ENCODE data around the gene WDR86. TPM values are rescaled to one million over a fixed set of nuclear protein-coding genes. Genes with fewer than 3 reads are reported as not detected.

Gene WDR86
- total RNA-seq, 1 donor from 2014 or later, result 57.0 TPM

GRCh38 chr7:151455690-151456089, 45.9 kb upstream of the WDR86 start:
- no peaks in the 10 kb centered on the region for H3K9me3 Mint-ChIP-seq (ENCODE audit: unreplicated experiment)
- H3K4me1 Mint-ChIP-seq (ENCODE audit: unreplicated experiment), result peaks cover 24% of the 10 kb centered on the region
- no peak overlapping the region for H3K4me3 Mint-ChIP-seq (ENCODE audit: unreplicated experiment)
- no peak for TF ChIP-seq CTCF (IDR thresholded peaks at IDR 0.05; ENCODE audit: unreplicated experiment)
- no peak overlapping the region for H3K27ac Mint-ChIP-seq (ENCODE audit: unreplicated experiment)
- no peak for DNase-seq (ENCODE audit: low spot score)
- peaks cover 4% of the 10 kb centered on the region for H3K36me3 Mint-ChIP-seq (ENCODE audit: low read depth, unreplicated experiment)
- peaks cover 3% of the 10 kb centered on the region for H3K27me3 Mint-ChIP-seq (ENCODE audit: unreplicated experiment)

GRCh38 chr7:151454932-151455530, 45.2 kb upstream of the WDR86 start:
- Mint-ChIP-seq H3K27me3 (ENCODE audit: unreplicated experiment) (peaks cover 3% of the 10 kb centered on the region), H3K4me3 (ENCODE audit: unreplicated experiment) (no peak overlapping the region), H3K27ac (ENCODE audit: unreplicated experiment) (no peak overlapping the region), H3K4me1 (ENCODE audit: unreplicated experiment) (peaks cover 24% of the 10 kb centered on the region), H3K36me3 (ENCODE audit: low read depth, unreplicated experiment) (peaks cover 4% of the 10 kb centered on the region), H3K9me3 (ENCODE audit: unreplicated experiment) (no peaks in the 10 kb centered on the region)
- DNase-seq (ENCODE audit: low spot score), result no peak
- no peak for TF ChIP-seq CTCF (IDR thresholded peaks at IDR 0.05; ENCODE audit: unreplicated experiment)

- no peaks in the 10 kb centered on the region for H3K9me3 Mint-ChIP-seq (ENCODE audit: unreplicated experiment)
- H3K27ac Mint-ChIP-seq (ENCODE audit: unreplicated experiment), result no peak overlapping the region
- TF ChIP-seq CTCF (IDR thresholded peaks at IDR 0.05; ENCODE audit: unreplicated experiment), result no peak
- peaks cover 4% of the 10 kb centered on the region for H3K36me3 Mint-ChIP-seq (ENCODE audit: low read depth, unreplicated experiment)
- H3K4me1 Mint-ChIP-seq (ENCODE audit: unreplicated experiment), result peaks cover 27% of the 10 kb centered on the region
- no peak for DNase-seq (ENCODE audit: low spot score)
- no peak overlapping the region for H3K4me3 Mint-ChIP-seq (ENCODE audit: unreplicated experiment)
- H3K27me3 Mint-ChIP-seq (ENCODE audit: unreplicated experiment), result peaks cover 3% of the 10 kb centered on the region
Observed at GRCh38 chr7:151454305-151454704, 44.5 kb upstream of the WDR86 start.

GRCh38 chr7:151453326-151453791, 43.5 kb upstream of the WDR86 start:
- no peak for DNase-seq (ENCODE audit: low spot score)
- Mint-ChIP-seq H3K4me3 (ENCODE audit: unreplicated experiment) (no peak overlapping the region), H3K36me3 (ENCODE audit: low read depth, unreplicated experiment) (peaks cover 4% of the 10 kb centered on the region), H3K27ac (ENCODE audit: unreplicated experiment) (no peak overlapping the region), H3K4me1 (ENCODE audit: unreplicated experiment) (peaks cover 27% of the 10 kb centered on the region), H3K9me3 (ENCODE audit: unreplicated experiment) (no peaks in the 10 kb centered on the region), H3K27me3 (ENCODE audit: unreplicated experiment) (peaks cover 3% of the 10 kb centered on the region)
- no peak for TF ChIP-seq CTCF (IDR thresholded peaks at IDR 0.05; ENCODE audit: unreplicated experiment)

- Mint-ChIP-seq H3K27ac (ENCODE audit: unreplicated experiment) (no peak overlapping the region), H3K4me3 (ENCODE audit: unreplicated experiment) (no peak overlapping the region), H3K4me1 (ENCODE audit: unreplicated experiment) (peaks cover 27% of the 10 kb centered on the region), H3K36me3 (ENCODE audit: low read depth, unreplicated experiment) (peaks cover 4% of the 10 kb centered on the region), H3K27me3 (ENCODE audit: unreplicated experiment) (peaks cover under 1% of the 10 kb centered on the region), H3K9me3 (ENCODE audit: unreplicated experiment) (no peaks in the 10 kb centered on the region)
- no peak for TF ChIP-seq CTCF (IDR thresholded peaks at IDR 0.05; ENCODE audit: unreplicated experiment)
- no peak for DNase-seq (ENCODE audit: low spot score)
Observed at GRCh38 chr7:151452680-151453325, 43.0 kb upstream of the WDR86 start.

Data from endothelial cell (in vitro differentiated cells).